SK-N-SH (cell line): ENCODE results near the gene GTF3C6. TPM values are rescaled to one million over a fixed set of nuclear protein-coding genes. Genes with fewer than 3 reads are reported as not detected.
"Not testable (repeated sequence)": the region's sequence is repeated elsewhere in the genome, so short reads cannot be mapped to it uniquely, and the experiment has no call there.

Experiments
- CTCF ChIA-PET: fragments of 300-600, 350-600 bp; formaldehyde crosslinking; extraction: SDS; loops from one replicate; lab custom pipeline; 2021; lab: Yijun Ruan, JAX
- POLR2A ChIA-PET: fragments of 350-600 bp; sonication (Branson Sonifier 250); formaldehyde crosslinking; extraction: SDS; loops from one replicate; lab custom pipeline; 2020; ENCODE audit warnings: antibody characterized with exemption, inconsistent platforms; lab: Yijun Ruan, JAX
- DNase-seq: peaks from one replicate; pipeline ENCODE4 v3.0.0; 2012
- H2AFZ ChIP-seq: fragments of 200-600 bp; sonication (generic); 2 replicates; pipeline ENCODE4 v1.8.1; 2016; ENCODE audit warnings: antibody characterized with exemption, mild to moderate bottlenecking, low read depth
- H3F3A ChIP-seq: fragments of 200-600 bp; sonication (generic); replicated peaks from 2 replicates; pipeline ENCODE3; 2016; ENCODE audit warnings: antibody characterized with exemption, mild to moderate bottlenecking; ENCODE audit not compliant: insufficient read depth
- H3K27ac ChIP-seq, 2 experiments: fragments of 200-500 bp in 1 of 2; fragments of 200-600 bp in 1 of 2; sonication (Bioruptor generic) in 1 of 2; sonication (generic), shearing (Covaris generic) in 1 of 2; 2 replicates each; pipeline versions ENCODE4 v1.5.1 to v1.6.1; 2014 to 2016; ENCODE audit warnings: low read depth in 2 of 2, inconsistent platforms in 1 of 2, low read length in 1 of 2, mild to moderate bottlenecking in 1 of 2, mixed read lengths in 1 of 2
- H3K27me3 ChIP-seq: fragments of 200-600 bp; sonication (generic), shearing (Covaris generic); 2 replicates; pipeline ENCODE4 v1.6.1; 2016; ENCODE audit warnings: mixed run types; ENCODE audit not compliant: insufficient read depth
- H3K36me3 ChIP-seq, 2 experiments: fragments of 200-500 bp in 1 of 2; fragments of 200-600 bp in 1 of 2; sonication (Bioruptor generic) in 1 of 2; sonication (generic) in 1 of 2; replicated peaks in 1 of 2; 2 replicates each; pipeline versions ENCODE3 to v1.5.1; 2014 to 2016; ENCODE audit warnings: low read length in 1 of 2, mild to moderate bottlenecking in 1 of 2; ENCODE audit not compliant: insufficient read depth in 2 of 2, control insufficient read depth in 1 of 2
- H3K4me1 ChIP-seq, 2 experiments: fragments of 200-500 bp in 1 of 2; fragments of 200-600 bp in 1 of 2; sonication (Bioruptor generic) in 1 of 2; sonication (generic), shearing (Covaris generic) in 1 of 2; 2 replicates each; pipeline versions ENCODE4 v1.5.1 to v1.6.1; 2014 to 2016; ENCODE audit warnings: low read depth in 1 of 2, low read length in 1 of 2, mixed run types in 1 of 2; ENCODE audit not compliant: insufficient read depth in 2 of 2, control insufficient read depth in 1 of 2
- H3K4me2 ChIP-seq: fragments of 200-600 bp; sonication (generic), shearing (Covaris generic); 2 replicates; pipeline ENCODE4 v1.6.1; 2017; ENCODE audit warnings: mixed run types
- H3K4me3 ChIP-seq, 2 experiments: fragments of 200-500 bp in 1 of 2; fragments of 200-600 bp in 1 of 2; sonication (Bioruptor generic) in 1 of 2; sonication (generic), shearing (Covaris generic) in 1 of 2; 2 replicates each; pipeline versions ENCODE4 v1.5.1 to v1.8.1; 2014 to 2016; ENCODE audit warnings: low read depth in 2 of 2, inconsistent platforms in 1 of 2, low read length in 1 of 2, mild to moderate bottlenecking in 1 of 2, mixed read lengths in 1 of 2, moderate library complexity in 1 of 2
- H3K79me2 ChIP-seq: fragments of 200-600 bp; sonication (generic); 2 replicates; pipeline ENCODE4 v1.8.1; 2017; ENCODE audit warnings: mild to moderate bottlenecking; ENCODE audit not compliant: insufficient read depth
- H3K9ac ChIP-seq: fragments of 200-600 bp; sonication (generic); 2 replicates; pipeline ENCODE4 v1.6.1; 2017; ENCODE audit warnings: mixed run types
- H3K9me2 ChIP-seq: fragments of 200-600 bp; sonication (generic); 2 replicates; pipeline ENCODE4 v1.6.1; 2017; ENCODE audit warnings: mixed run types
- H3K9me3 ChIP-seq: fragments of 200-600 bp; sonication (generic); 2 replicates; pipeline ENCODE4 v1.6.1; 2017; ENCODE audit warnings: mixed run types, mild to moderate bottlenecking, moderate library complexity
- H4K20me1 ChIP-seq: fragments of 200-600 bp; sonication (generic); 2 replicates; pipeline ENCODE4 v1.6.1; 2017; ENCODE audit warnings: mild to moderate bottlenecking, mixed run types; ENCODE audit not compliant: insufficient read depth
- ELF1 ChIP-seq: IDR thresholded peaks from 2 replicates; pipeline ENCODE4 v1.4.0; 2012
- EP300 ChIP-seq, 2 experiments: IDR thresholded peaks; 2 replicates each; pipeline versions ENCODE4 v1.4.0 to v1.6.1; 2012; ENCODE audit warnings: borderline replicate concordance in 1 of 2, low read depth in 1 of 2, low read length in 1 of 2
- FOSL2 ChIP-seq: IDR thresholded peaks from 2 replicates; pipeline ENCODE4 v1.4.0; 2012; ENCODE audit warnings: low read depth, mild to moderate bottlenecking, moderate library complexity, borderline replicate concordance
- FOXM1 ChIP-seq: IDR thresholded peaks from 2 replicates; pipeline ENCODE4 v1.4.0; 2012; ENCODE audit warnings: low read depth, mild to moderate bottlenecking
- GABPA ChIP-seq: IDR thresholded peaks from 2 replicates; pipeline ENCODE4 v1.4.0; 2012; ENCODE audit warnings: low read depth, mild to moderate bottlenecking
- MEF2A ChIP-seq: IDR thresholded peaks from 2 replicates; pipeline ENCODE4 v1.4.0; 2012; ENCODE audit warnings: low read depth, borderline replicate concordance
- MXI1 ChIP-seq: IDR thresholded peaks from 2 replicates; pipeline ENCODE4 v1.6.1; 2012; ENCODE audit warnings: mild to moderate bottlenecking, low read depth, low read length, improper control_type of control experiment
- NFIC ChIP-seq: IDR thresholded peaks from 2 replicates; pipeline ENCODE4 v1.4.0; 2012; ENCODE audit warnings: borderline replicate concordance
- POLR2AphosphoS5 ChIP-seq: IDR thresholded peaks from 2 replicates; pipeline ENCODE4 v1.6.1; 2012; ENCODE audit warnings: low read depth, low read length
- RFX5 ChIP-seq: IDR thresholded peaks from 2 replicates; pipeline ENCODE4 v1.6.1; 2012; ENCODE audit warnings: mild to moderate bottlenecking, improper control_type of control experiment, low read length
- TCF12 ChIP-seq: IDR thresholded peaks from 2 replicates; pipeline ENCODE4 v1.4.0; 2012
- USF2 ChIP-seq: fragments of 150-350 bp; IDR thresholded peaks from 2 replicates; pipeline ENCODE4 v1.6.1; 2017; ENCODE audit warnings: antibody characterized with exemption, low read length, low read depth, borderline replicate concordance
- YY1 ChIP-seq: IDR thresholded peaks from 2 replicates; pipeline ENCODE4 v1.4.0; 2012; ENCODE audit warnings: low read depth, mild to moderate bottlenecking
- WGBS: methylation state at CpG from one replicate; pipeline ENCODE4 v1.1.6; 2017; ENCODE audit warnings: low lambda C conversion rate; 5-methylcytosine and 5-hydroxymethylcytosine counted together
- polyA plus RNA-seq, 3 experiments: library from polyadenylated mRNA; depleted of rRNA; stranded (reverse); fragments of >200 nt; gene quantifications; 2 replicates each; pipeline ENCODE4 v1.2.3, GENCODE V29; 2012
- TF ChIP-seq, protein P1 (sequence below): IDR thresholded peaks from 2 replicates; pipeline ENCODE4 v1.6.1; 2012; ENCODE audit warnings: mild to moderate bottlenecking, low read depth, low read length, moderate library complexity
- TF ChIP-seq, protein P2 (sequence below): IDR thresholded peaks from 2 replicates; pipeline ENCODE4 v1.4.0; 2012; ENCODE audit warnings: low read depth

GTF3C6 gene
- polyA plus RNA-seq, 1 of the 3 experiments (the other 2 are of a cell fraction), result 38.5 TPM

DNA sequence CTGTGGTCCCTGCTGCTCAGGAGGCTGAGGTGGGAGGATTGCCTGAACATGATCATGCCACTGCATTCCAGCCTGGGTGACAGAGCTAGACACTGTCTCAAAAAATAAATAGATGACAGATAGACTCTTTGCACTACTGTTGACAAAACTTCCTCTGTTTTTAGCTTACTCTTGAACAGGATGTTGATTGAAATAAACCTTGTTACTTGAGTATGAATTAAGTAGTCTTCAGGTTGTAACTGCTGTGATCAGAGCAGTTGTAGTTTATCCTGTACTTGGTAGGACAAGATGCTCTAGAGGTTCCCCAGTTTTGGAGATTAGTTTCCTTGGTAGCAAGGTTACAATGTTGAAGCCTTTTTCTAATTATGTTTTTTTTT lies 1.5 kb downstream of the GTF3C6 start (continued):
- TF ChIP-seq, protein P1, sequence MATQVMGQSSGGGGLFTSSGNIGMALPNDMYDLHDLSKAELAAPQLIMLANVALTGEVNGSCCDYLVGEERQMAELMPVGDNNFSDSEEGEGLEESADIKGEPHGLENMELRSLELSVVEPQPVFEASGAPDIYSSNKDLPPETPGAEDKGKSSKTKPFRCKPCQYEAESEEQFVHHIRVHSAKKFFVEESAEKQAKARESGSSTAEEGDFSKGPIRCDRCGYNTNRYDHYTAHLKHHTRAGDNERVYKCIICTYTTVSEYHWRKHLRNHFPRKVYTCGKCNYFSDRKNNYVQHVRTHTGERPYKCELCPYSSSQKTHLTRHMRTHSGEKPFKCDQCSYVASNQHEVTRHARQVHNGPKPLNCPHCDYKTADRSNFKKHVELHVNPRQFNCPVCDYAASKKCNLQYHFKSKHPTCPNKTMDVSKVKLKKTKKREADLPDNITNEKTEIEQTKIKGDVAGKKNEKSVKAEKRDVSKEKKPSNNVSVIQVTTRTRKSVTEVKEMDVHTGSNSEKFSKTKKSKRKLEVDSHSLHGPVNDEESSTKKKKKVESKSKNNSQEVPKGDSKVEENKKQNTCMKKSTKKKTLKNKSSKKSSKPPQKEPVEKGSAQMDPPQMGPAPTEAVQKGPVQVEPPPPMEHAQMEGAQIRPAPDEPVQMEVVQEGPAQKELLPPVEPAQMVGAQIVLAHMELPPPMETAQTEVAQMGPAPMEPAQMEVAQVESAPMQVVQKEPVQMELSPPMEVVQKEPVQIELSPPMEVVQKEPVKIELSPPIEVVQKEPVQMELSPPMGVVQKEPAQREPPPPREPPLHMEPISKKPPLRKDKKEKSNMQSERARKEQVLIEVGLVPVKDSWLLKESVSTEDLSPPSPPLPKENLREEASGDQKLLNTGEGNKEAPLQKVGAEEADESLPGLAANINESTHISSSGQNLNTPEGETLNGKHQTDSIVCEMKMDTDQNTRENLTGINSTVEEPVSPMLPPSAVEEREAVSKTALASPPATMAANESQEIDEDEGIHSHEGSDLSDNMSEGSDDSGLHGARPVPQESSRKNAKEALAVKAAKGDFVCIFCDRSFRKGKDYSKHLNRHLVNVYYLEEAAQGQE, result no peak
- TF ChIP-seq TCF12 (no peak), MEF2A (no peak), EP300 (IDR thresholded peaks at IDR 0.05; ENCODE audit: borderline replicate concordance in 1 of 2, low read depth in 1 of 2, low read length in 1 of 2) (no peak), NFIC (no peak)

DNA sequence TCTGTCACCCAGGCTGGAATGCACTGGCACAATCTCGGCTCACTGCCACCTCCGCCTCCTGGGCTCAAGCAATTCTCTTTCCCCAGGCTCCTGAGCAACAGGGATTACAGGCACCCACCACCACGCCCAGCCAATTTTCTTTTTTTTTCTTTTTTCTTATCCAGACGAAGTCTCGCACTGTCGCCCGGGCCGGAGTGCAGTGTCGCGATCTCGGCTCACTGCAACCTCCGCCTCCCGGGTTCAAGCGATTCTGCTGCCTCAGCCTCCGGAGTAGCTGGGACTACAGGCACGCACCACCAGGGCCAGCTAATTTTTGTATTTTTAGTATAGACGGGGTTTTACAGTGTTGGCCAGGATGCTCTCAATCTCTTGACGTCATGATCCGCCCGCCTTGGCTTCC lies 4.1 kb downstream of the GTF3C6 start:
- POLR2A ChIA-PET, H3K9me3 ChIP-seq, H3K4me1 ChIP-seq, H3K27ac ChIP-seq, H3F3A ChIP-seq, H2AFZ ChIP-seq, H3K27me3 ChIP-seq, H3K9me2 ChIP-seq, H3K4me2 ChIP-seq, H4K20me1 ChIP-seq, H3K9ac ChIP-seq, CTCF ChIA-PET, DNase-seq, H3K4me3 ChIP-seq: not testable (repeated sequence)
- peaks cover 24 to 70% of the 10 kb centered on the region in 2 experiments for H3K36me3 ChIP-seq
- H3K79me2 ChIP-seq, result peaks cover 17% of the 10 kb centered on the region
- WGBS, result 98% methylated on average over 20 of the region's 20 CpGs

GRCh38 chr6:110965629-110966229 lies 7.2 kb downstream of the GTF3C6 start:
- CTCF ChIA-PET, result interaction anchor here (0.6 to 0.9 kb wide), 2 partner anchors 386 to 697 kb away, joined by 3 read pairs; no protein-coding TSS in a partner anchor

GRCh38 chr6:110968661-110969060 lies 10.2 kb downstream of the GTF3C6 start:
- H3K9me2 ChIP-seq, H3K27ac ChIP-seq, H3F3A ChIP-seq, H3K27me3 ChIP-seq, H3K9ac ChIP-seq, H3K9me3 ChIP-seq, DNase-seq, H4K20me1 ChIP-seq, H3K4me2 ChIP-seq, POLR2A ChIA-PET, H3K4me1 ChIP-seq, H3K79me2 ChIP-seq, CTCF ChIA-PET, H3K4me3 ChIP-seq, H2AFZ ChIP-seq: not testable (repeated sequence)
- H3K36me3 ChIP-seq, result peaks cover 13 to 39% of the 10 kb centered on the region in 2 experiments
- 98% methylated on average over 2 of the region's 2 CpGs for WGBS

More at GRCh38 chr6:110965629-110966229, 7.2 kb downstream of the GTF3C6 start:
- Histone ChIP-seq H2AFZ (no peak overlapping the region), H3K4me2 (no peak overlapping the region), H3K27me3 (no peaks in the 10 kb centered on the region), H3K79me2 (no peaks in the 10 kb centered on the region; the same call in 1 of the 2 replicates), H3K4me3 (no peak overlapping the region), H3K9me2 (no peaks in the 10 kb centered on the region), H4K20me1 (no peaks in the 10 kb centered on the region), H3K36me3 (peaks cover 26 to 67% of the 10 kb centered on the region in 2 experiments), H3K4me1 (no peaks in the 10 kb centered on the region), H3K9me3 (no peaks in the 10 kb centered on the region), H3K9ac (no peak overlapping the region), H3F3A (peaks cover 2% of the 10 kb centered on the region), H3K27ac (no peak overlapping the region)
- WGBS, result 87% methylated on average over 3 of the region's 3 CpGs
- POLR2A ChIA-PET, result no interaction called here
- DNase-seq, result no peak
- TF ChIP-seq YY1 (no peak), USF2 (no peak), RFX5 (no peak), MXI1 (no peak), NFIC (no peak), POLR2AphosphoS5 (no peak), FOSL2 (no peak), GABPA (no peak), ELF1 (no peak), FOXM1 (no peak)
- TF ChIP-seq, protein P2, sequence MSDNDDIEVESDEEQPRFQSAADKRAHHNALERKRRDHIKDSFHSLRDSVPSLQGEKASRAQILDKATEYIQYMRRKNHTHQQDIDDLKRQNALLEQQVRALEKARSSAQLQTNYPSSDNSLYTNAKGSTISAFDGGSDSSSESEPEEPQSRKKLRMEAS, result no peak
